ENCODE data around the gene GPALPP1.

The GPALPP1 gene

DNA sequence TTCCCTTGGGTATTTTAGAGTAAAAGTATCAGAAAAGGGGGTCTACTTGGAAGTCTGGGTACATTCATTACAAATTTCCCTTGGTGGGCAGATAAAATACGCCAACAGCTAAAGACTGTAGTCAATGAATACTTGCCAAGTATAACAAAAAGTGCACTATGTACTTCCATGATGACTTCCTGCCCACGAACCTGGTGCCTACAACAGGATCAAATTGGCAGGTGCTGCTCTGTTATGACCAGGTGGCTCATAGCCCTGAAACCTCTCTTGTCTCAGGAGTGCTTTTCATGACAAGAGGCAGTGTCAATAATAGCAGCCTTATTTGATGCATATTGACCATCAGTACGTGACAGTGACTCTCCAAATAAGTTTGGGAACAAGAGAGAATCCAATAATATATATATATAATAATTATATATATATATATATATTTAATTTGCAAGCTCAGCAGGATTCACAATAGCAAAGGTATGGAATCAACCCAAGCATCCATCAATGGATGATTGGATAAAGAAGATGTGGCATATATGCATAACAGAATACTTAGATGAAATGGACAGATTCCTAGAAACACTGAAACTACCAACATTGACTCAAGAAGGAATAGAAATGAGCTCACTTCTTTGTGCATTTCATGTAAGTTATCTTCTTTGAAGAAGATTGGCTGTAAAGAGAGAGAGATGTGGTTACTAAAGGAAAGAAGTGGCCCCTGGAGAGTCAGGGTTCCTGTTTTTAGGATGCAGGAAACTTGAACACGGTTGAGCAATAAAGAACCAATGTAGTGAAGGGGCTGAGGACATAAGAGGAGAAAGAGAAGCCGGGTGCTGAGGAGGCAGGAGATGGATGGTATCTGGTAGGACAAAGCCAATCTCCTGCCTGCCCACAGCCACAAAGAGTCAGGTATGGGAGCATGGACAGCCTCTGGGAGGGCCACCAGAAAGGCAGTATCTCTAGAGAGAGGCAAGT is 79.0 kb downstream of the GPALPP1 start:
- DNase-seq, result no peak

GRCh38 chr13:45073809-45074208 is 84.5 kb downstream of the GPALPP1 start:
- DNase-seq, result no peak

- DNase-seq, result no peak
Measured at GRCh38 chr13:45074721-45075120, 85.4 kb downstream of the GPALPP1 start.

- no peak for DNase-seq
Measured at GRCh38 chr13:45078003-45078402, 88.7 kb downstream of the GPALPP1 start.
